Glutamatergic neuron (in vitro differentiated cells): ENCODE results near the gene GPR161. TPM values are rescaled to one million over a fixed set of nuclear protein-coding genes. Genes with fewer than 3 reads are reported as not detected.
A peak's percentile ranks its signal among the peaks of the same experiment; 100 is the strongest.
"Not testable (repeated sequence)": the region's sequence is repeated elsewhere in the genome, so short reads cannot be mapped to it uniquely, and the experiment has no call there.

Experiments
- DNase-seq: peaks from one replicate; pipeline ENCODE4 v3.0.0; 2022
- H3K27ac Mint-ChIP-seq: one replicate; pipeline ENCODE4 v1.8.0; 2020; ENCODE audit warnings: mild to moderate bottlenecking, mixed read lengths, inconsistent platforms; ENCODE audit not compliant: unreplicated experiment
- H3K27me3 Mint-ChIP-seq: one replicate; pipeline ENCODE4 v1.8.0; 2020; ENCODE audit warnings: mild to moderate bottlenecking, moderate library complexity, mixed read lengths, inconsistent platforms; ENCODE audit not compliant: unreplicated experiment
- H3K36me3 Mint-ChIP-seq: one replicate; pipeline ENCODE4 v1.8.0; 2020; ENCODE audit warnings: mild to moderate bottlenecking, mixed read lengths, inconsistent platforms; ENCODE audit not compliant: unreplicated experiment
- H3K4me1 Mint-ChIP-seq: one replicate; pipeline ENCODE4 v1.8.0; 2020; ENCODE audit warnings: mild to moderate bottlenecking, low read depth, mixed read lengths, inconsistent platforms; ENCODE audit not compliant: unreplicated experiment
- H3K4me3 Mint-ChIP-seq: one replicate; pipeline ENCODE4 v1.8.0; 2020; ENCODE audit warnings: mild to moderate bottlenecking, mixed read lengths, inconsistent platforms; ENCODE audit not compliant: unreplicated experiment
- H3K9me3 Mint-ChIP-seq: one replicate; pipeline ENCODE4 v1.8.0; 2020; ENCODE audit warnings: mild to moderate bottlenecking, moderate library complexity, mixed read lengths, inconsistent platforms; ENCODE audit not compliant: unreplicated experiment
- long read RNA-seq: library from polyadenylated mRNA; unstranded; transcript quantifications from one replicate; pipeline ENCODE4 v2.0.0, GENCODE V29; 2020; ENCODE audit not compliant: unreplicated experiment
- total RNA-seq: library from RNA; stranded (reverse); fragmentation: NEBNext Ultra II Directional; extraction: Animal tissue kit (Norgen Biotek cat#: 25700); gene quantifications from one replicate; pipeline ENCODE4 v1.2.1, GENCODE V29; 2021; ENCODE audit not compliant: unreplicated experiment
- TF ChIP-seq, protein P1 (sequence below): fragments of 200-600 bp; sonication (generic); IDR thresholded peaks from one replicate; pipeline ENCODE4 v1.5.0; 2021; ENCODE audit not compliant: partially characterized antibody, unreplicated experiment

Gene GPR161, protein sequence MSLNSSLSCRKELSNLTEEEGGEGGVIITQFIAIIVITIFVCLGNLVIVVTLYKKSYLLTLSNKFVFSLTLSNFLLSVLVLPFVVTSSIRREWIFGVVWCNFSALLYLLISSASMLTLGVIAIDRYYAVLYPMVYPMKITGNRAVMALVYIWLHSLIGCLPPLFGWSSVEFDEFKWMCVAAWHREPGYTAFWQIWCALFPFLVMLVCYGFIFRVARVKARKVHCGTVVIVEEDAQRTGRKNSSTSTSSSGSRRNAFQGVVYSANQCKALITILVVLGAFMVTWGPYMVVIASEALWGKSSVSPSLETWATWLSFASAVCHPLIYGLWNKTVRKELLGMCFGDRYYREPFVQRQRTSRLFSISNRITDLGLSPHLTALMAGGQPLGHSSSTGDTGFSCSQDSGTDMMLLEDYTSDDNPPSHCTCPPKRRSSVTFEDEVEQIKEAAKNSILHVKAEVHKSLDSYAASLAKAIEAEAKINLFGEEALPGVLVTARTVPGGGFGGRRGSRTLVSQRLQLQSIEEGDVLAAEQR
- total RNA-seq, result 69.3 TPM
- long read RNA-seq, full-length matches to known transcripts, result 10 of 34 reads
- long read RNA-seq, partial matches to known transcripts, result 4 of 34 reads
- long read RNA-seq, other reads (novel, unspliced or antisense), result 20 of 34 reads

DNA sequence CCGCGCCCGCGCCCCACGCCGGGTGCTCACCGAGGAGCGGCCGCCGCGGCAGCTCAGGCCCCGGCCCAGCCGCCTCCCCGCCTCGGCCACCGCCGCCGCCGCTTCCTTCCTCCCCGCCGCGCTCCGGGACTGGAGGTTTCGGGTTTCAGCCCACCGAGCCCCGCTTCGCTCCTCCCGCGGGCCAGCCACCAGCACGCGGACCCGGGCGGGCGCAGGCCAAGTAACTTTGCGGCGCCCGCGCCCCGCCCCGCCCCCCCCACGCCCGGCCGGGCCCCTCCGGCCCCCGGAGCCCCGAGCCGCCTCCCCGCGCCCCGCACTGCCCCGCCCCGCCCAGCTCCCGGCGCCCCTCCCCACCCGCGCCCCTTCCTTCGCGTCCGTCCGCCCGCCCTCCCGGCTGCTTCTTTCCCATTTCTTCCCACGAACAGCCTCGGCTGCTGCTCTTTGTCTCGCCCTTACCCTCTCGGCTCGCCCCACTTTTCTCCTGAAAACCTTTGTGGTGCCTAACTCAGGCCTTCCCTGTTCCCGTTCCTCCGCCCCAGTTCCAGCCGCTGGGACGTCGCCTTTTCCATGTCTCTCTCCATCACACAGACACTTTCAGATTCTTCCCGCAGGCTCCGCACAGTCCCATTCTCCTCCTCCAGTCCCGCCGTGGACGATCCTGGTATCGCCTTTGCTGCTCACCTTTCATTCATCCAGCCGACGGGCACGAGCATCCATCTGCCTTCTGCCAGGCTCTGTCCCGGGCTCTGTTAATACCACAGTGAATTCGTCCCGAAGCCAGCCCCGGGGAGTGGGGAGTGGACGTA is at the start of gene GPR161:
Gene GPR161, minus strand, starts transcription at position 222 of the 806 bp plus-strand sequence. CDS start 32,080 bp downstream, outside the sequence.
- Mint-ChIP-seq H3K4me3 (peak within 1 kb of the TSS; percentile 97), H3K27ac (peak within 1 kb of the TSS; percentile 98), H3K36me3 (no peaks in the 10 kb centered on the region), H3K4me1 (peaks cover 22% of the 10 kb centered on the region), H3K9me3 (peaks cover 12% of the 10 kb centered on the region), H3K27me3 (peaks cover 11% of the 10 kb centered on the region)
- TF ChIP-seq, protein P1, sequence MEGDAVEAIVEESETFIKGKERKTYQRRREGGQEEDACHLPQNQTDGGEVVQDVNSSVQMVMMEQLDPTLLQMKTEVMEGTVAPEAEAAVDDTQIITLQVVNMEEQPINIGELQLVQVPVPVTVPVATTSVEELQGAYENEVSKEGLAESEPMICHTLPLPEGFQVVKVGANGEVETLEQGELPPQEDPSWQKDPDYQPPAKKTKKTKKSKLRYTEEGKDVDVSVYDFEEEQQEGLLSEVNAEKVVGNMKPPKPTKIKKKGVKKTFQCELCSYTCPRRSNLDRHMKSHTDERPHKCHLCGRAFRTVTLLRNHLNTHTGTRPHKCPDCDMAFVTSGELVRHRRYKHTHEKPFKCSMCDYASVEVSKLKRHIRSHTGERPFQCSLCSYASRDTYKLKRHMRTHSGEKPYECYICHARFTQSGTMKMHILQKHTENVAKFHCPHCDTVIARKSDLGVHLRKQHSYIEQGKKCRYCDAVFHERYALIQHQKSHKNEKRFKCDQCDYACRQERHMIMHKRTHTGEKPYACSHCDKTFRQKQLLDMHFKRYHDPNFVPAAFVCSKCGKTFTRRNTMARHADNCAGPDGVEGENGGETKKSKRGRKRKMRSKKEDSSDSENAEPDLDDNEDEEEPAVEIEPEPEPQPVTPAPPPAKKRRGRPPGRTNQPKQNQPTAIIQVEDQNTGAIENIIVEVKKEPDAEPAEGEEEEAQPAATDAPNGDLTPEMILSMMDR, result no peak
- peak; percentile 70 for DNase-seq

DNA sequence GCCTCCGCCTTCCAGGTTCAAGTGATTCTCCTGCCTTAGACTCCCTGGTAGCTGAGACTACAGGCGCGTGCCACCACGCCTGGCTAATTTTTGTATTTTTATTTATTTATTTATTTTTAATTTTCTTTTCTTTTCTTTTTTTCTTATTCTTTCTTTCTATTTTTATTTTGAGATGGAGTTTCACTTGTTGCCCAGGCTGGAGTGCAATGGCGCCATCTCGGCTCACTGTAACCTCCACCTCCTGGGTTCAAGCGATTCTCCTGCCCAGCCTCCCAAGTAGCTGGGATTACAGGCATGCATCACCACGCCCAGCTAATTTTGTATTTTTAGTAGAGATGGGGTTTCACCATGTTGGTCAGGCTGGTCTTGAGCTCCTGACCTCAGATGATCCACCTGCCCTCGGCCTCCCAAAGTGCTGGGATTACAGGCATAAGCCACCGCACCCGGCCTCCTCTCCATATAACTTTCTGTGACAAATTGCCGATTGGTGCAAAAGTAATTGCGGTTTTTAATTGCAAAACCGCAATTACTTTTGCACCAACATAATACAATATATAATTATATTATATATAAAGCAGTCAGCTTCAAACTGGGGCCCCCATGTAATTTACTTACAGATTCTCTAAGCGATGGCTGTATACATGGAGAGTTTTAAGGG is 44.5 kb upstream of the GPR161 start:
- H3K27me3 Mint-ChIP-seq, H3K4me3 Mint-ChIP-seq, DNase-seq, H3K9me3 Mint-ChIP-seq, H3K27ac Mint-ChIP-seq, H3K4me1 Mint-ChIP-seq, H3K36me3 Mint-ChIP-seq: not testable (repeated sequence)

DNA sequence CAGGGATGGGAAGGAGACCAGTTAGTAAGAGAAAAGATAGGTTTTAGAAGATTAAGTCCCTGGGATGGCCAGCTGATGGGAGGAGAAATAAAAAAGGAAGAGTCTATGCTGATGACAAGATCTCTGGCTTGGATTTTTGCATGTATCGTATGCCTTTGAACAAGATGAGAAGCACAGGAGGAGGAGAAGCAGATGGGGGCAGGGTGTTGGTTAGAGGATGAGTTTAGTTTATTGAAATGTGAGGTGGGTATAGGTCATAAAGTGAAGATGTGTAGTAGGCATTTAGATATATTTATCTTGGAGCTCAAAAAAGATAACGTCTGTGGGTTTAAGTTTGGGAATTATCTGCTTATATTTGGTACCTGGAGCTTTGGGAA is 43.4 kb upstream of the GPR161 start:
- peaks cover 1% of the 10 kb centered on the region for H3K27me3 Mint-ChIP-seq
- H3K27ac Mint-ChIP-seq, result no peak overlapping the region
- TF ChIP-seq, protein P1, result no peak
- no peaks in the 10 kb centered on the region for H3K4me1 Mint-ChIP-seq
- H3K4me3 Mint-ChIP-seq, result no peak overlapping the region
- no peaks in the 10 kb centered on the region for H3K36me3 Mint-ChIP-seq
- no peak for DNase-seq
- peaks cover 2% of the 10 kb centered on the region for H3K9me3 Mint-ChIP-seq

DNA sequence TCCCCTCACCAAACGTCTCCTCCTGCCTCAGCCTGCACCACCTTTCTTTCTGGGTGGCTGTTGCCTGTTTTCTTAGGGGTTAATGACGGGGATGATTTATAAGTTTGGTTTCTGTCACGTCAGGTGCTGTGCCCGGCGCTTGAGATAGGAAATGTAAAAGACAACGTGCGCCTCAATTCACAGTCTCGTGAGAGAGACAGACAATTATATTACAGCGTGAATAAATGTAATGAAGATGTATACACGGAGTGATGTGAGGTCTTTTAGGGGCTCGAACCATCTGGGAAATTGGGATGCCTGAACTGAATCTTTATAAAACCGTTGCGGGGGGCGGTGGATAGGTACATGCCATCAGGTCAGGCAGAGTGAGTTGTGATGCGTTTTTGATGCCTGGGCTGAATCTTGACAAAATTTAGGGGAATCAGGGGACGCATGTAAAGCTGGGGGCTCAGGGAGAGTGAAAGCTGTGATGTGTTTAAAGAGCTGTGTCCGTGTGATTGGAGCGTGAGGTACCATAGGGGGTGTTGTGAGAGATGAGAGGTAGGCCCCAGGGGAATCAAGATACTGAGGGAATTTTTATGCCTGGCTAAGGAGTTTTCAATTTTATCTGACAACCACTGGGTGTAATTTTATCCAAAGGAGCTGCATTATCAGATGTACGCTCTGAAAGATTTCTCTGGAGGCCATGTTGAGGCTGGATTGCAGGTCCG is 42.9 kb upstream of the GPR161 start:
- Mint-ChIP-seq H3K4me1 (no peaks in the 10 kb centered on the region), H3K4me3 (no peak overlapping the region), H3K36me3 (no peaks in the 10 kb centered on the region), H3K27me3 (peaks cover 1% of the 10 kb centered on the region), H3K9me3 (peaks cover 2% of the 10 kb centered on the region), H3K27ac (no peak overlapping the region)
- DNase-seq, result no peak
- TF ChIP-seq, protein P1, result no peak
